ENCODE data around the gene POLD3. TPM values are rescaled to one million over a fixed set of nuclear protein-coding genes. Genes with fewer than 3 reads are reported as not detected.

Gene POLD3, protein sequence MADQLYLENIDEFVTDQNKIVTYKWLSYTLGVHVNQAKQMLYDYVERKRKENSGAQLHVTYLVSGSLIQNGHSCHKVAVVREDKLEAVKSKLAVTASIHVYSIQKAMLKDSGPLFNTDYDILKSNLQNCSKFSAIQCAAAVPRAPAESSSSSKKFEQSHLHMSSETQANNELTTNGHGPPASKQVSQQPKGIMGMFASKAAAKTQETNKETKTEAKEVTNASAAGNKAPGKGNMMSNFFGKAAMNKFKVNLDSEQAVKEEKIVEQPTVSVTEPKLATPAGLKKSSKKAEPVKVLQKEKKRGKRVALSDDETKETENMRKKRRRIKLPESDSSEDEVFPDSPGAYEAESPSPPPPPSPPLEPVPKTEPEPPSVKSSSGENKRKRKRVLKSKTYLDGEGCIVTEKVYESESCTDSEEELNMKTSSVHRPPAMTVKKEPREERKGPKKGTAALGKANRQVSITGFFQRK
- total RNA-seq: 50.1 and 52.7 TPM in 2 replicates

DNA sequence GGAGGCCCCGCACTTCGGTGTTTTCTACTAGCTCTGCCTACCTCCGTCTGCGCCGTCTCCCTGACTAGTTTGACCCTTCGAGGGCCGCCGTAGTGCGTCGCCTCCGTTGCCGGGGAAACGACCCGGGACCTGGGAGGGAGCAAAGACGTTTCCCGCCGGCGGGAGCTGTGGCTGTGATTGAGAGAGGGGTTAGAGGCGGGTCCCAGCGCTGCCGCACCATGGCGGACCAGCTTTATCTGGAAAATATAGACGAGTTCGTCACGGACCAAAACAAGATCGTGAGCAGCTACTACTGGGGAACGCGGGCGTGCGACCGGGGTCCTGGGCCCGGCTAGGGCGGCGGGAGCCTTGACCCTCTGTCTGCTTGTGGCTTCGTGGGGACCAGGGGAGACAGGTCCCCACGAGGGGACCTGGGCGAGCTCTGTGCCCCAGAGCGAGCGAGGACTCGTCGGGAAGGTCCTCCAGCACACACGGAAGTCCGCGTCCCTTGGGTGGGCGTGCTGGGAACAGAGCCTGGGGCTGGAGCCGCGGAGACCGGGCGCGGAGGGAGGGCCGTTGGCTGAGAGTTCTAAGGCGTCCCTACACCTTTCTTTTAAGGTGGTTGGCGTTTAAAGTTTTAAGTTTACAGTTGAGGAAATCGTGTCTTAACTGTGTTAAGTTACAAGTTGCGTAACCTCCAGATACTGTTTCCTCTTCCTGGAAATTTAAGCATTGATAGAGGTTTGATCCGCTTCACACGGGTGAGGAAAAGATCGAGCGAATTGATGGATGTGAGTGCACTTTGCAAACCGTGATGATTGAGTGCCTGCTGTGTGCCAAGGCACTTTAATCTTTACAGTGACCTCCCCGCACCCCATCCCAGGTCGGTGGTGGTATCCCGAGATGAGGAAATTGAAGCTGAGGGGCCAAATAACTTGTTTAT lies at the start of gene POLD3:
POLD3 (plus strand) TSS at position 142 of the 922 bp plus-strand sequence; CDS start at position 219, 77 bp downstream.
- Mint-ChIP-seq H3K27me3 (ENCODE audit: insufficient read depth) (peaks cover 3% of the 10 kb centered on the region), H3K27ac (peak within 1 kb of the TSS; percentile 98), H3K9me3 (no peaks in the 10 kb centered on the region), H3K4me1 (ENCODE audit: low read depth) (peaks cover 30% of the 10 kb centered on the region), H3K36me3 (ENCODE audit: low read depth) (peaks cover 25% of the 10 kb centered on the region), H3K4me3 (peak within 1 kb of the TSS; percentile 100)
- intact Hi-C loops (cut with micrococcal nuclease): loop anchor here (1.0 to 10.0 kb wide), 9 partner anchors 99 to 1780 kb away; partner anchors contain the start of genes ATG16L2, C2CD3, COA4 and LIPT2
- peak; percentile 90 for DNase-seq (ENCODE audit: low spot score)

GRCh38 chr11:74543991-74544390 lies 48.4 kb upstream of the POLD3 start:
- DNase-seq (ENCODE audit: low spot score): no peak
- Mint-ChIP-seq H3K9me3 (peaks cover 29% of the 10 kb centered on the region), H3K27me3 (ENCODE audit: insufficient read depth) (peaks cover 12% of the 10 kb centered on the region), H3K4me1 (ENCODE audit: low read depth) (no peaks in the 10 kb centered on the region), H3K27ac (no peak overlapping the region), H3K4me3 (no peak overlapping the region), H3K36me3 (ENCODE audit: low read depth) (no peaks in the 10 kb centered on the region)
- intact Hi-C loops (cut with micrococcal nuclease): no loop called here

DNA sequence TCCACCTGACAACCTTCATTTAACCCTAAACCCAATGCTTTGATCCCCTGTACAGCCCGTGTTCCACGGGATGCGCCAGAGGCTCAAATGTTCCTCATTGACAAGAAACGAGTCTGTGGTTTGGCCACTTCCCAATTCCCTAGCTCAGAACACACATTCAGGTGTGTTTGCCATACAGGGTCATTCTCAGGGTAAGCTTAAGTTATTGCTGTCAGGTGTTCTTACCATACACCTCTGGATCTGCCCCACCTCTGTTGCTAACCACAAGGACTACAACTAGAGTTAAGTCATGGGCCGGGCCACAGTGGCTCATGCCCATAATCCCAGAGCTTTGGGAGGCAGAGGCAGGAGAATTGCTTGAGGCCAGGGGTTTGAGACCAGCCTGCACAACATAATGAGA lies 45.6 kb upstream of the POLD3 start:
- H3K9me3 Mint-ChIP-seq: peaks cover 29% of the 10 kb centered on the region
- H3K27ac Mint-ChIP-seq: no peak overlapping the region
- no peaks in the 10 kb centered on the region for H3K4me1 Mint-ChIP-seq (ENCODE audit: low read depth)
- intact Hi-C loops (cut with micrococcal nuclease): no loop called here
- no peak overlapping the region for H3K4me3 Mint-ChIP-seq
- DNase-seq (ENCODE audit: low spot score): no peak
- H3K36me3 Mint-ChIP-seq (ENCODE audit: low read depth): no peaks in the 10 kb centered on the region
- H3K27me3 Mint-ChIP-seq (ENCODE audit: insufficient read depth): peaks cover 10% of the 10 kb centered on the region

GRCh38 chr11:74550991-74551753 lies 41.2 kb upstream of the POLD3 start:
- Mint-ChIP-seq H3K27me3 (ENCODE audit: insufficient read depth) (peaks cover 14% of the 10 kb centered on the region), H3K36me3 (ENCODE audit: low read depth) (no peaks in the 10 kb centered on the region), H3K27ac (no peak overlapping the region), H3K4me3 (no peak overlapping the region), H3K4me1 (ENCODE audit: low read depth) (no peaks in the 10 kb centered on the region), H3K9me3 (no peaks in the 10 kb centered on the region)
- intact Hi-C loops (cut with micrococcal nuclease): no loop called here
- no peak for DNase-seq (ENCODE audit: low spot score)

GRCh38 chr11:74551754-74552145 lies 40.6 kb upstream of the POLD3 start:
- no peak overlapping the region for H3K4me3 Mint-ChIP-seq
- H3K4me1 Mint-ChIP-seq (ENCODE audit: low read depth): no peaks in the 10 kb centered on the region

GRCh38 chr11:74557526-74557925 lies 34.9 kb upstream of the POLD3 start:
- peaks cover 4% of the 10 kb centered on the region for H3K27me3 Mint-ChIP-seq (ENCODE audit: insufficient read depth)
- no peak overlapping the region for H3K4me3 Mint-ChIP-seq
- no peaks in the 10 kb centered on the region for H3K9me3 Mint-ChIP-seq
- intact Hi-C loops (cut with micrococcal nuclease): no loop called here
- no peak for DNase-seq (ENCODE audit: low spot score)
- H3K27ac Mint-ChIP-seq: no peak overlapping the region
- no peaks in the 10 kb centered on the region for H3K36me3 Mint-ChIP-seq (ENCODE audit: low read depth)
- H3K4me1 Mint-ChIP-seq (ENCODE audit: low read depth): no peaks in the 10 kb centered on the region

More at GRCh38 chr11:74551754-74552145, 40.6 kb upstream of the POLD3 start:
- Mint-ChIP-seq H3K27me3 (ENCODE audit: insufficient read depth) (peaks cover 14% of the 10 kb centered on the region), H3K9me3 (no peaks in the 10 kb centered on the region), H3K36me3 (ENCODE audit: low read depth) (no peaks in the 10 kb centered on the region), H3K27ac (no peak overlapping the region)
- intact Hi-C loops (cut with micrococcal nuclease): no loop called here
- no peak for DNase-seq (ENCODE audit: low spot score)

DNA sequence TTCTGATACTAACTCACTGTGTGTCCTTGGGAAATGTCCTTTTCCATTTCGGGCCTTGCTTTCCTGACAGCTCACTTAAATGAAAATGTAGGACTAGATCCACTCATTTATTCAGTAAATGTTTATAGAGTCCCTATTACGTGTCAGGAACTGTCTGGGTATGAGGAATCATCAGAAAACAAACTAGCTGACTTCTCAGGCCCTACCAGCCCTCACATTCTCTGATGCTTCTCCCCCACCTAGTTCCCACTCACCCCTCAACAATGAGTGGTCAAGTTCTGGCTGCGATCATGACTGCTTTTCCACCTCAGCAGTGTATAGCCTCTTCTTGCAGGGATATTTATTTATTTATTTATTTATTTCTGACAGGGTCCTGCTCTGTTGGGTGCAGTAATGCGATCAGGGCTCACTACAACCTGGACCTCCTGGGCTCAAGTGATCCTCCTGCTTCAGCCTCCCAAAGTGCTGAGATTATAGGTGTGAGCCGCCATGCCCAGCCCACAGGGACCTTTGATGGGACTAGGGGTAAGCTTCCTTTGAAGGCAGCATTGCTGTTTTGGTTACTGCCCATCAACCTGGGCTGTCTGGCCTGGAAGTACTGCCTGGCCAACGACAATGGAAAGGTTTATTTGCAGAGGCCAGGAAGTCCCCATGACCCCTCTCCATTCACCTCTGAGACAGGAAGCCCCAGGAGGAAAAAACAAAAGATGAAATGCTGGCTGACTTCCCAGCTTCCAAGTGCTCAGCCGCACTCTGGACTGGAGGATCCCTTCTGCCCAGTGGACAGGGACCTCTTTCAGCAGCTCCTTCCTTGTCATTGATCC lies 33.1 kb upstream of the POLD3 start:
- no peak for DNase-seq (ENCODE audit: low spot score)
- H3K27ac Mint-ChIP-seq: no peak overlapping the region
- H3K27me3 Mint-ChIP-seq (ENCODE audit: insufficient read depth): peaks cover 6% of the 10 kb centered on the region
- H3K36me3 Mint-ChIP-seq (ENCODE audit: low read depth): no peaks in the 10 kb centered on the region
- intact Hi-C loops (cut with micrococcal nuclease): no loop called here
- H3K9me3 Mint-ChIP-seq: no peaks in the 10 kb centered on the region
- H3K4me1 Mint-ChIP-seq (ENCODE audit: low read depth): no peaks in the 10 kb centered on the region
- no peak overlapping the region for H3K4me3 Mint-ChIP-seq

DNA sequence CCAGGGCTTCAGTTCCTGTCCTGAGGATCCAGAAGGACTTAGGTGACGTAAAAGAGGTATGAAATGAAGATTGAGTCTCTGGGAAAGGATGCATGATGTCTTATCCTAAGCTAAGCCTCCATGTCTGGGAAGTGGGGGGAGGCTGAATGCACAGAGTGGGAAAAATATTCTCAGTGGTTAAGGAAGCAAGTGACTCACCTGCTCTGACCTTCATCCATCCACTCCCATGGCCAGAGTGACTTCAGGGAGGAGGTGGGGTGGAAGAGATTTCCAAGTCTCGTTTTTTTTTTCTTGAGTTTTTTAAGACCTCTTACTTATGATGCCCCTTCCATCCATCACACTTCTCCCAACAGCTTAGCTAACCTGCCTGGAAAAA lies 32.5 kb upstream of the POLD3 start:
- Mint-ChIP-seq H3K27ac (no peak overlapping the region), H3K4me3 (no peak overlapping the region), H3K4me1 (ENCODE audit: low read depth) (no peaks in the 10 kb centered on the region), H3K36me3 (ENCODE audit: low read depth) (no peaks in the 10 kb centered on the region), H3K9me3 (no peaks in the 10 kb centered on the region), H3K27me3 (ENCODE audit: insufficient read depth) (peaks cover 6% of the 10 kb centered on the region)
- intact Hi-C loops (cut with micrococcal nuclease): no loop called here
- no peak for DNase-seq (ENCODE audit: low spot score)

DNA sequence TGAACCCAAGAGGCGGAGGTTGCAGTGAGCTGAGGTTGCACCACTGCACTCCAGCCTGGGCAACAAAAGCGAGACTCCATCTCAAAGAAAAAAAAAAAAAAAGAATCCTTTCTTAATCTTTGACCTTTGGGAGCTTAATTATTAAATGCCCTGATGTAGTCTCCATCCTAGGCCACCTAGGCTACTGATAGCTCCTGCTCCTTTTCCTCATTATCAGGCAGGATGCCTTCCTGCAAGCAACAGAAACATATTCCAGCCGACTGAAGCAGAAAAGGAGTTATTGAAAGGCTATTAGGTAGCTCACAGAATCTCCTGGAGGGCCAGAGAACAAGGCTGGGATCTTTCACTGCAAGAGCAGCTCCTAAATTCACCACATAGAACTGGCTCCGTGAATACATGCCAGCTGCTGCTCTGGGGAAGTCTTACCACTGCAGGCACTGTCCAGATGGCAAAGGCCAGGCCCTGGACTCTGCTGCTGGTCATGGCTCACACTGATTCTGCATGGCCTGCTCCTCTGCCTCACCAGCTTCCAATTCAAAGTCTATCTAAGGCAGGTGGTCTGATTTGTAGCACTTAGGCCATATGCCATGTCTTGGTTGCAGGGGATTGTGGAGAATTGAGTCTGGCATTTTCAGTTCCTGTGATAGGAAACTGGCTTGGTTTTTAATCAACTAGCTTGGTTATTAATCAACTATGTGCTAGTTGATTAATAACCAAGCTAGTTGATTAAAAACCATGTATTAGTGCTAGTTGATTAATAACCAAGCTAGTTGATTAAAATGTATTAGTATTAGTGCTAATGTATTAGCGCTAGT lies 26.0 kb upstream of the POLD3 start:
- H3K4me3 Mint-ChIP-seq: no peak overlapping the region
- H3K27me3 Mint-ChIP-seq (ENCODE audit: insufficient read depth): peaks cover 4% of the 10 kb centered on the region
- H3K4me1 Mint-ChIP-seq (ENCODE audit: low read depth): no peaks in the 10 kb centered on the region

DNA sequence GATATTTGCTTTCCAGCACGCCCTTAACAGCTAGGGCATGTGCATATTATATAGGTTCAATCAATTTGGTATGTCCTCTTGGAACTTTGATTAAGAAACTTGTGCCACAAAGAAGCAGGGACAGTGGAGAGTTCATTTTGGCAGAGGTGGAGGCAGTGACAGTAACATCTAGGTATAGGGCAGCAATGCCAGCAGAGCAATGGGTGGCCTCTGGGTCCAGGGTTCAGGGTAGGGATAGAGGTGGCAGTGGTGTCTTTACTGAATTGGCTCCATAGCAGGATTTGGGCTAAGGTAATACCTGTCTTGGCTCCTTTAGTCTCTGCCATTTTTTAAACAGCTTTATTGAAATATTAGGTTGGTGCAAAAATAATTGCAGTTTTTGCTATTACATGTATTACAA lies 24.4 kb upstream of the POLD3 start:
- Mint-ChIP-seq H3K4me3 (no peak overlapping the region), H3K27me3 (ENCODE audit: insufficient read depth) (peaks cover 4% of the 10 kb centered on the region), H3K36me3 (ENCODE audit: low read depth) (no peaks in the 10 kb centered on the region), H3K4me1 (ENCODE audit: low read depth) (no peaks in the 10 kb centered on the region), H3K9me3 (no peaks in the 10 kb centered on the region), H3K27ac (no peak overlapping the region)
- DNase-seq (ENCODE audit: low spot score): no peak
- intact Hi-C loops (cut with micrococcal nuclease): no loop called here

More for the DNA sequence above, 26.0 kb upstream of the POLD3 start:
- no peak overlapping the region for H3K27ac Mint-ChIP-seq
- intact Hi-C loops (cut with micrococcal nuclease): no loop called here
- H3K9me3 Mint-ChIP-seq: no peaks in the 10 kb centered on the region
- no peaks in the 10 kb centered on the region for H3K36me3 Mint-ChIP-seq (ENCODE audit: low read depth)
- no peak for DNase-seq (ENCODE audit: low spot score)

DNA sequence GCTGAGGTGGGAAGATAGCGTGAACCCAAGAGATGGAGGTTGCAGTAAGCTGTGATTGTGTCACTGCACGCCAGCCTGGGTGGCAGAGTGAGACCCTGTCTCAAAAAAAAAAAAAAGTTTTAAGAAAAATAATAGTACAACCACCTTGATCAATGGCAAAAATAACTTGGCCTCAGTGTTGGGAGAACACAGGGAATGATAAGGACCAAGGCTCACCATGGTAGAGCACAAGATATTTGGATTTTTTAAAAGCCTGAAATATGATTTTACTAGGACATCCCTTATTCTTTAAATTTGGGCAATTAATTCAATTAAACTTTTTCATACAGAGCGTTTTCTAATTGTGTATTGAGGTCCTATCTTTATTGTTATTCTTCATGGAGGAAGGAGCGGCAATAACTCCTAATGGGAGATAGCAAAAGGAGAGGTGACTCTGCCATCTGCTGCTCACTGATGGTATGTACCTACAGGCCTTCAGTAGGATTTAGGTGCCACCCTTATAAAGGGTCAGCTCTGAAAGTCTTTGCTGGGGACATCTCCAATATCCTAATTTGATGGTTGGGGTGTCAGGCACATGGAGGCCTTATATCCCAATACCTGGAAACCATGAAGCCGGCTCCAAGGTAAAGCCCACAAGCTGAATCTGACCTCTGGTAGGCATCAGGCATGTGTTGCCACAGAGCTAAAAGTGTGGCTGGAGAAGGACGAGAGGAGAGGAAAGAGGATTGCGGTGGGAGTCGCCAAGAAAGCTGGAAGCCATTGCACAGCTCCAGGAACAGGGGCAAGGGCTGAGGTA lies 21.9 kb upstream of the POLD3 start:
- H3K27me3 Mint-ChIP-seq (ENCODE audit: insufficient read depth): peaks cover 2% of the 10 kb centered on the region
- no peaks in the 10 kb centered on the region for H3K36me3 Mint-ChIP-seq (ENCODE audit: low read depth)
- no peaks in the 10 kb centered on the region for H3K4me1 Mint-ChIP-seq (ENCODE audit: low read depth)
- no peaks in the 10 kb centered on the region for H3K9me3 Mint-ChIP-seq
- H3K27ac Mint-ChIP-seq: no peak overlapping the region
- no peak overlapping the region for H3K4me3 Mint-ChIP-seq
- DNase-seq (ENCODE audit: low spot score): no peak
- intact Hi-C loops (cut with micrococcal nuclease): loop anchor here (1.0 to 5.0 kb wide), 4 partner anchors 117 to 313 kb away; no protein-coding TSS in a partner anchor

Measured in activated T-helper 1 cell treated with anti-CD3 and anti-CD28 coated beads, Interleukin-12 subunit alpha, Interleukin-12 subunit beta, Interleukin-2, Interleukin-4 antibody, amounts not matched to agents 30 ng/mL and 10 ng/mL and 1 ng/mL, durations not matched to agents 14 hours and 24 hours and 36 hours (primary cell).